ENCODE measurements around the gene ARPP21.

The ARPP21 gene

GRCh38 chr3:35773417-35773816 is 134.1 kb downstream of the ARPP21 start:
- Histone ChIP-seq H3K4ac (ENCODE audit: low read depth, low read length) (no peak overlapping the region), H2BK15ac (replicated peaks; ENCODE audit: low read depth) (no peak overlapping the region), H3K9ac (ENCODE audit: low read length) (no peak overlapping the region), H3K4me3 (ENCODE audit: low read length) (no peak overlapping the region), H3K79me1 (ENCODE audit: low read length) (no peaks in the 10 kb centered on the region), H3K36me3 (ENCODE audit: control insufficient read depth, insufficient read depth, low read length) (no peaks in the 10 kb centered on the region), H4K5ac (ENCODE audit: low read length) (no peak overlapping the region), H3K4me2 (ENCODE audit: low read length) (no peak overlapping the region), H4K8ac (ENCODE audit: low read depth, low read length) (no peak overlapping the region), H3K4me1 (ENCODE audit: control insufficient read depth, low read depth, low read length) (no peaks in the 10 kb centered on the region), H2BK5ac (ENCODE audit: low read length) (no peak overlapping the region), H3K27me3 (ENCODE audit: insufficient read depth, low read length, poor library complexity) (no peaks in the 10 kb centered on the region), H3K79me2 (ENCODE audit: control insufficient read depth, insufficient read depth, low read length) (no peaks in the 10 kb centered on the region), H2BK120ac (ENCODE audit: low read depth, low read length) (no peak overlapping the region), H3K27ac (ENCODE audit: low read depth, low read length) (no peak overlapping the region), H2AK5ac (ENCODE audit: low read length) (no peak overlapping the region), H3K18ac (ENCODE audit: low read length) (no peak overlapping the region), H3K23ac (ENCODE audit: low read length) (no peak overlapping the region), H3K56ac (ENCODE audit: low read length) (no peak overlapping the region)
- DNase-seq: no peak
- no CpG with 5 or more reads among the region's 1 CpG for WGBS (ENCODE audit: extremely low coverage, insufficient coverage, low lambda C conversion rate)

- no peaks in the 10 kb centered on the region for H3K79me2 ChIP-seq (ENCODE audit: control insufficient read depth, insufficient read depth, low read length)
- no peak overlapping the region for H4K8ac ChIP-seq (ENCODE audit: low read depth, low read length)
- no peak overlapping the region for H3K4ac ChIP-seq (ENCODE audit: low read depth, low read length)
- no peak overlapping the region for H3K4me2 ChIP-seq (ENCODE audit: low read length)
- H2AK5ac ChIP-seq (ENCODE audit: low read length): no peak overlapping the region
- H3K79me1 ChIP-seq (ENCODE audit: low read length): no peaks in the 10 kb centered on the region
- no peak overlapping the region for H2BK120ac ChIP-seq (ENCODE audit: low read depth, low read length)
- no peak overlapping the region for H3K4me3 ChIP-seq (ENCODE audit: low read length)
- no peak overlapping the region for H3K27ac ChIP-seq (ENCODE audit: low read depth, low read length)
- H3K4me1 ChIP-seq (ENCODE audit: control insufficient read depth, low read depth, low read length): no peaks in the 10 kb centered on the region
- no peak overlapping the region for H3K56ac ChIP-seq (ENCODE audit: low read length)
- no peak overlapping the region for H2BK5ac ChIP-seq (ENCODE audit: low read length)
- no peaks in the 10 kb centered on the region for H3K36me3 ChIP-seq (ENCODE audit: control insufficient read depth, insufficient read depth, low read length)
- no peaks in the 10 kb centered on the region for H3K27me3 ChIP-seq (ENCODE audit: insufficient read depth, low read length, poor library complexity)
- H2BK15ac ChIP-seq (replicated peaks; ENCODE audit: low read depth): no peak overlapping the region
- H4K5ac ChIP-seq (ENCODE audit: low read length): no peak overlapping the region
- H3K18ac ChIP-seq (ENCODE audit: low read length): no peak overlapping the region
- no CpG with 5 or more reads among the region's 2 CpGs for WGBS (ENCODE audit: extremely low coverage, insufficient coverage, low lambda C conversion rate)
- H3K23ac ChIP-seq (ENCODE audit: low read length): no peak overlapping the region
- H3K9ac ChIP-seq (ENCODE audit: low read length): no peak overlapping the region
- no peak for DNase-seq
Observed at GRCh38 chr3:35776346-35776745, 137.0 kb downstream of the ARPP21 start.

GRCh38 chr3:35777065-35777464 is 137.7 kb downstream of the ARPP21 start:
- Histone ChIP-seq H3K4ac (ENCODE audit: low read depth, low read length) (no peak overlapping the region), H3K4me1 (ENCODE audit: control insufficient read depth, low read depth, low read length) (no peaks in the 10 kb centered on the region), H3K27ac (ENCODE audit: low read depth, low read length) (no peak overlapping the region), H3K79me2 (ENCODE audit: control insufficient read depth, insufficient read depth, low read length) (no peaks in the 10 kb centered on the region), H2AK5ac (ENCODE audit: low read length) (no peak overlapping the region), H3K36me3 (ENCODE audit: control insufficient read depth, insufficient read depth, low read length) (no peaks in the 10 kb centered on the region), H3K27me3 (ENCODE audit: insufficient read depth, low read length, poor library complexity) (no peaks in the 10 kb centered on the region), H3K9ac (ENCODE audit: low read length) (no peak overlapping the region), H2BK120ac (ENCODE audit: low read depth, low read length) (no peak overlapping the region), H3K56ac (ENCODE audit: low read length) (no peak overlapping the region), H3K18ac (ENCODE audit: low read length) (no peak overlapping the region), H4K5ac (ENCODE audit: low read length) (no peak overlapping the region), H4K8ac (ENCODE audit: low read depth, low read length) (no peak overlapping the region), H3K79me1 (ENCODE audit: low read length) (no peaks in the 10 kb centered on the region), H3K23ac (ENCODE audit: low read length) (no peak overlapping the region), H2BK5ac (ENCODE audit: low read length) (no peak overlapping the region), H3K4me3 (ENCODE audit: low read length) (no peak overlapping the region), H2BK15ac (replicated peaks; ENCODE audit: low read depth) (no peak overlapping the region), H3K4me2 (ENCODE audit: low read length) (no peak overlapping the region)
- DNase-seq: no peak
- no CpG with 5 or more reads among the region's 2 CpGs for WGBS (ENCODE audit: extremely low coverage, insufficient coverage, low lambda C conversion rate)

GRCh38 chr3:35777563-35778554 is 138.5 kb downstream of the ARPP21 start:
- DNase-seq: no peak
- H3K79me2 ChIP-seq (ENCODE audit: control insufficient read depth, insufficient read depth, low read length): no peaks in the 10 kb centered on the region
- no peak overlapping the region for H3K4me3 ChIP-seq (ENCODE audit: low read length)
- no peak overlapping the region for H3K18ac ChIP-seq (ENCODE audit: low read length)
- no peak overlapping the region for H2AK5ac ChIP-seq (ENCODE audit: low read length)
- no peak overlapping the region for H2BK120ac ChIP-seq (ENCODE audit: low read depth, low read length)
- H3K27me3 ChIP-seq (ENCODE audit: insufficient read depth, low read length, poor library complexity): no peaks in the 10 kb centered on the region
- no peak overlapping the region for H3K4ac ChIP-seq (ENCODE audit: low read depth, low read length)
- no peaks in the 10 kb centered on the region for H3K79me1 ChIP-seq (ENCODE audit: low read length)
- H2BK5ac ChIP-seq (ENCODE audit: low read length): no peak overlapping the region
- no peak overlapping the region for H4K5ac ChIP-seq (ENCODE audit: low read length)
- no peak overlapping the region for H3K56ac ChIP-seq (ENCODE audit: low read length)
- H3K9ac ChIP-seq (ENCODE audit: low read length): no peak overlapping the region
- no CpG with 5 or more reads among the region's 4 CpGs for WGBS (ENCODE audit: extremely low coverage, insufficient coverage, low lambda C conversion rate)
- no peak overlapping the region for H2BK15ac ChIP-seq (replicated peaks; ENCODE audit: low read depth)
- H3K4me2 ChIP-seq (ENCODE audit: low read length): no peak overlapping the region
- H4K8ac ChIP-seq (ENCODE audit: low read depth, low read length): no peak overlapping the region
- H3K27ac ChIP-seq (ENCODE audit: low read depth, low read length): no peak overlapping the region
- H3K36me3 ChIP-seq (ENCODE audit: control insufficient read depth, insufficient read depth, low read length): no peaks in the 10 kb centered on the region
- H3K23ac ChIP-seq (ENCODE audit: low read length): no peak overlapping the region
- H3K4me1 ChIP-seq (ENCODE audit: control insufficient read depth, low read depth, low read length): no peaks in the 10 kb centered on the region

GRCh38 chr3:35779611-35780010 is 140.3 kb downstream of the ARPP21 start:
- no peak overlapping the region for H3K23ac ChIP-seq (ENCODE audit: low read length)
- no peak overlapping the region for H3K18ac ChIP-seq (ENCODE audit: low read length)
- no peak for DNase-seq
- H3K56ac ChIP-seq (ENCODE audit: low read length): no peak overlapping the region
- H4K8ac ChIP-seq (ENCODE audit: low read depth, low read length): no peak overlapping the region
- H3K36me3 ChIP-seq (ENCODE audit: control insufficient read depth, insufficient read depth, low read length): no peaks in the 10 kb centered on the region
- H2AK5ac ChIP-seq (ENCODE audit: low read length): no peak overlapping the region
- H3K79me2 ChIP-seq (ENCODE audit: control insufficient read depth, insufficient read depth, low read length): no peaks in the 10 kb centered on the region
- no peak overlapping the region for H4K5ac ChIP-seq (ENCODE audit: low read length)
- no peak overlapping the region for H2BK15ac ChIP-seq (replicated peaks; ENCODE audit: low read depth)
- H3K4me3 ChIP-seq (ENCODE audit: low read length): no peak overlapping the region
- no peak overlapping the region for H2BK5ac ChIP-seq (ENCODE audit: low read length)
- no peaks in the 10 kb centered on the region for H3K79me1 ChIP-seq (ENCODE audit: low read length)
- H3K4ac ChIP-seq (ENCODE audit: low read depth, low read length): no peak overlapping the region
- no peak overlapping the region for H3K9ac ChIP-seq (ENCODE audit: low read length)
- no peaks in the 10 kb centered on the region for H3K4me1 ChIP-seq (ENCODE audit: control insufficient read depth, low read depth, low read length)
- H3K4me2 ChIP-seq (ENCODE audit: low read length): no peak overlapping the region
- no peaks in the 10 kb centered on the region for H3K27me3 ChIP-seq (ENCODE audit: insufficient read depth, low read length, poor library complexity)
- no peak overlapping the region for H2BK120ac ChIP-seq (ENCODE audit: low read depth, low read length)
- H3K27ac ChIP-seq (ENCODE audit: low read depth, low read length): no peak overlapping the region

GRCh38 chr3:35780800-35781199 is 141.5 kb downstream of the ARPP21 start:
- no peak overlapping the region for H3K9ac ChIP-seq (ENCODE audit: low read length)
- no peak overlapping the region for H3K4me2 ChIP-seq (ENCODE audit: low read length)
- H3K4ac ChIP-seq (ENCODE audit: low read depth, low read length): no peak overlapping the region
- no peak overlapping the region for H3K56ac ChIP-seq (ENCODE audit: low read length)
- H3K27me3 ChIP-seq (ENCODE audit: insufficient read depth, low read length, poor library complexity): no peaks in the 10 kb centered on the region
- no peak overlapping the region for H4K8ac ChIP-seq (ENCODE audit: low read depth, low read length)
- no peaks in the 10 kb centered on the region for H3K36me3 ChIP-seq (ENCODE audit: control insufficient read depth, insufficient read depth, low read length)
- H2BK15ac ChIP-seq (replicated peaks; ENCODE audit: low read depth): no peak overlapping the region
- H2AK5ac ChIP-seq (ENCODE audit: low read length): no peak overlapping the region
- H3K4me1 ChIP-seq (ENCODE audit: control insufficient read depth, low read depth, low read length): no peaks in the 10 kb centered on the region
- no peak overlapping the region for H3K23ac ChIP-seq (ENCODE audit: low read length)
- no peak overlapping the region for H3K18ac ChIP-seq (ENCODE audit: low read length)
- WGBS (ENCODE audit: extremely low coverage, insufficient coverage, low lambda C conversion rate): no CpG with 5 or more reads among the region's 3 CpGs
- peak; percentile 35 for DNase-seq
- H2BK120ac ChIP-seq (ENCODE audit: low read depth, low read length): no peak overlapping the region
- no peak overlapping the region for H2BK5ac ChIP-seq (ENCODE audit: low read length)
- H3K27ac ChIP-seq (ENCODE audit: low read depth, low read length): no peak overlapping the region
- H3K79me2 ChIP-seq (ENCODE audit: control insufficient read depth, insufficient read depth, low read length): no peaks in the 10 kb centered on the region
- no peaks in the 10 kb centered on the region for H3K79me1 ChIP-seq (ENCODE audit: low read length)
- no peak overlapping the region for H3K4me3 ChIP-seq (ENCODE audit: low read length)
- H4K5ac ChIP-seq (ENCODE audit: low read length): no peak overlapping the region
